Pulmonary artery endothelial cell (primary cell): Measurements from ENCODE around the gene F10. TPM values are rescaled to one million over a fixed set of nuclear protein-coding genes. Genes with fewer than 3 reads are reported as not detected.

Experiments
- DNase-seq: peaks from one replicate; pipeline ENCODE4 v3.0.0-alpha.2; 2011; ENCODE audit warnings: low read depth, low spot score
- total RNA-seq: library from RNA; depleted of rRNA; stranded (reverse); fragments of >200 nt; gene quantifications from 2 replicates; pipeline ENCODE4 v1.2.3, GENCODE V29; 2014

F10 gene
- total RNA-seq, 1 donor from 2014 or later = 0.13 TPM

GRCh38 chr13:113190181-113190580 lies 67.6 kb downstream of the F10 start:
- no peak for DNase-seq

GRCh38 chr13:113192279-113192678 lies 69.7 kb downstream of the F10 start:
- no peak for DNase-seq

GRCh38 chr13:113192902-113193301 lies 70.3 kb downstream of the F10 start:
- no peak for DNase-seq

- DNase-seq = no peak
Measured at GRCh38 chr13:113195360-113195759, 72.8 kb downstream of the F10 start.

- DNase-seq = no peak
Measured at GRCh38 chr13:113196970-113197737, 74.6 kb downstream of the F10 start.

Other genes starting within 250 kb of the F10 start
- under 0.01 and 0.32 TPM in 2 replicates for gene MCF2L, start 153.6 kb upstream of the F10 start, total RNA-seq
- not detected in 2 replicates for gene F7, start 17.0 kb upstream of the F10 start, total RNA-seq
- not detected in 2 replicates for gene PROZ, start 35.8 kb downstream of the F10 start, total RNA-seq
- gene PCID2, start 85.9 kb downstream of the F10 start, total RNA-seq = 53.4 and 67.3 TPM in 2 replicates
- gene CUL4A, start 86.8 kb downstream of the F10 start, total RNA-seq = 116 and 129 TPM in 2 replicates
- 209 and 236 TPM in 2 replicates for gene LAMP1, start 174.4 kb downstream of the F10 start, total RNA-seq
- gene GRTP1, start 241.3 kb downstream of the F10 start, total RNA-seq = 0.07 and 0.20 TPM in 2 replicates